Activated naive CD4-positive, alpha-beta T cell treated with anti-CD3 and anti-CD28 coated beads, Interleukin-2, amount 50 U/mL, for 72 hours (primary cell): ENCODE results near the gene RNU6-9. TPM values are rescaled to one million over a fixed set of nuclear protein-coding genes. Genes with fewer than 3 reads are reported as not detected.
A peak's percentile ranks its signal among the peaks of the same experiment; 100 is the strongest.
"Not testable (repeated sequence)": the region's sequence is repeated elsewhere in the genome, so short reads cannot be mapped to it uniquely, and the experiment has no call there.

Source experiments
- ATAC-seq, 2 donors: fragments of 150-1000 bp; cut with Tn5 transposase; 2 replicates each; pipeline ENCODE4 v1.10.0; 2021; ENCODE audit warnings: mild to moderate bottlenecking in 2 of 2, moderate library complexity in 2 of 2
- DNase-seq, 2 donors: peaks; one replicate each; pipeline ENCODE4 v3.0.0; 2021 to 2022; ENCODE audit warnings: low spot score in 2 of 2
- H3K27ac Mint-ChIP-seq, 2 donors: one replicate each; pipeline ENCODE4 v1.8.0; 2022; ENCODE audit warnings: mild to moderate bottlenecking in 2 of 2, mixed read lengths in 2 of 2
- H3K36me3 Mint-ChIP-seq, 2 donors: one replicate each; pipeline ENCODE4 v1.8.0; 2022; ENCODE audit warnings: mixed read lengths in 2 of 2
- H3K9me3 Mint-ChIP-seq, 2 donors: one replicate each; pipeline ENCODE4 v1.8.0; 2022; ENCODE audit warnings: mixed read lengths in 2 of 2
- total RNA-seq, 2 donors: library from RNA; stranded (reverse); gene quantifications; one replicate each; pipeline ENCODE4 v1.2.3, GENCODE V29; 2022

RNU6-9 gene
- total RNA-seq, 2 donors from 2014 or later: not detected

DNA sequence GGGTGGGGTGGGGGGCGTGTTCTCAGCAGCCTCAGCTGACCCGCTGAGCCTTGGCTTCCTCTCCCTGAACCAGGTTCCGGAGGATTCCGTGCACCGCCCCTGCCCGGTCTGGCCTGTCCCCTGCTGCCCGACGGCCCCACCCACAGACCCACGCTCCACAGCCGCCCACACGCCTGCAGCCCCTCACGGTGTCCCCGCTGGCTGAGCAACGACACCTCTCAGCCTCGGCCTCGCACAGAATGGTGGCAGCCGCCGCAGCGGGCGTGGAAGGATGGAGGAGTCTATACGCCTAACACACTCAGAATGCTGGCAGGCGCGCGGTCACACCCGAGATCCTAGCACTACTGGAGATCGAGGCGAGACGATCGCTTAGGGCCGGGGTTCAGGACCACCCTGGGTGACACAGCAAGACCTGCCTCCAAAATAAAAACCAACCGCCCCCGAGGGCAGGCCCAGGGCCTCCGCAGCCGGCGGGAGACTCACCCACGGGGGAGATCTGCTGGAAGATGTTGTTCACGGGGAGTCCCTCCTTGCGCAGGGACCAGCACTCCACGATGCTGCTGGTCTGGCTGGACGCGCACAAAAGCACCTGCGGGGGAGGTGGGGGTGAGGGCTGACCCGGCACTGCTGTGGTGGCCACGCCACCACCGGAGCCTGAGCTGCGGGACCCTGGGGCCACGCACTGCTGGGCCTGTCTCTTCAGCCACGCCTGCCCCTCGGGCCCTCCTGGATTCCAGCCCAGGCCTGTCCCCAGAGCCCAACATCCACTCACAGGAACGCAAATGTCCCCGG is 8.7 kb upstream of the RNU6-9 start:
- Mint-ChIP-seq H3K36me3 (no peaks in the 10 kb centered on the region), H3K27ac (no peak overlapping the region), H3K9me3 (no peaks in the 10 kb centered on the region)
- ATAC-seq (no peak), DNase-seq (no peak)

DNA sequence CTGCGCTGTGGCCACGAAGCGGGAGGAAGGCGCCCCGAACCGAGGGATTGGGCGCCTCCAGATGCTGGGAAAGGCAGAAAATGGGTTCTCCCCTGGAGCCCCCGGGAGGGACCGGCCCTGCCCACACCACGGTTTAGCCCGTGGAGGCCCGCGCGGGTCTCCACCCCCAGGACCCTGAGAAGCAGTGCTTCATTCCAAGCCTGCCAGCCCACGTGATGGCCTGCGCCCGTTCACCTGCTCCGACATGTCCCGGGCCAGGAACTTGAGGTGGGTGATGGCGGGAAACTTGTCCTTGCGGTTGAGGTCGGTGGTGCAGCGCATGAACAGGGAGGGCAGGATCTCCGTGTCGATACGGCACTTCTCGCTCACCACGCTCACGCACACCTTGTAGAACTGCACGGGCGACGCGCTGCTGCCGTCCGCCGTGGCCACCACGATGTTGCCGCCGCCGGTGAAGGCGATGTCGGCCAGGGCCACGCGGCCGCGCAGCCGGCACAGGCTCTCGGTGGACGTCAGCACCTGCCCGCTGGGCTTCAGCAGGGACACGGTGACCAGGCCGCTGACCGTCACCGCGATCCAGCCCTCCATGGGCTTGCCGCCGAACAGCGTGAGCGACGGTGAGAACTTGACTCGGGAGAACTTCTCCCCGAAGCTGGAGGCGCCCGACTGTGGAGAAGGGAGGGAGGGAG is 7.6 kb upstream of the RNU6-9 start:
- no peak for ATAC-seq
- no peak for DNase-seq

DNA sequence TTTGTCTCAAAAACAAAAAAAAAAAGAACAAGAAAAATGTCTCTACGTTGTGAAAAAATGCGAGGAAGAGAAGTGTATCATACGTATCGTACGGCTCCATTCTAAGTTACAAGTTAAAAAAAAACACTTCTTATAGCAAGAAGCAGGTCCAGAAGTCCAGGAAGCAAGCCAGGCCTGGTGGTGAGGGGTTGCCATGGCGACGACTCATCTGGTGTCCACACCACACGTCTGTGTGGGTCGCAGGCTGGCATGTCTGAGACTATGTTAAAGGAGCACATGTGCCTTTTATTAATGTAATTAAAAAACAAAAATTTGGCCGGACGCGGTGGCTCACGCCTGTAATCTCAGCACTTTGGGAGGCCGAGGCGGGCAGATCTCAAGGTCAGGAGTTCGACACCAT is 6.2 kb upstream of the RNU6-9 start:
- Mint-ChIP-seq H3K9me3 (no peaks in the 10 kb centered on the region), H3K27ac (no peak overlapping the region), H3K36me3 (no peaks in the 10 kb centered on the region)
- ATAC-seq: no peak
- no peak for DNase-seq

More for the DNA sequence above, 7.6 kb upstream of the RNU6-9 start:
- Mint-ChIP-seq H3K27ac (no peak overlapping the region), H3K36me3 (no peaks in the 10 kb centered on the region), H3K9me3 (no peaks in the 10 kb centered on the region)

DNA sequence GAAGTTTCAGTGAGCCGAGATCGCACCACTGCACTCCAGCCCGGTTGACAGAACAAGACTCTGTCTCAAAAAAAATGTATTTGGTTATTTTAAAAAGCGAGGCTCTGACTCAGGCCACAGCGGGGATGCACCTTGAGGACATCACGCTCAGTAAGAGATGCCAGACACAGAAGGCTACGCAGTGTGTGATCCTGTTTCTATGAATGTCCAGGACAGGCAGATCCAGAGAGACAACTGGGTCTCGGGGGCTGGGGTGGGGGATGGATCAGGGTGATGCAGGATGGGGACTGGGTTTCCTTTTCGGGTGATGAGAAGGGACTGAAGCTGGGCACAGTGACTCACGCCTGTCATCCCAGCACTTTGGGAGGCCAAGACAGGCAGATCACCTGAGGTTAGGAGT is 5.7 kb upstream of the RNU6-9 start:
- H3K9me3 Mint-ChIP-seq: no peaks in the 10 kb centered on the region
- DNase-seq (no peak), ATAC-seq (no peak)
- no peak overlapping the region for H3K27ac Mint-ChIP-seq
- no peaks in the 10 kb centered on the region for H3K36me3 Mint-ChIP-seq

DNA sequence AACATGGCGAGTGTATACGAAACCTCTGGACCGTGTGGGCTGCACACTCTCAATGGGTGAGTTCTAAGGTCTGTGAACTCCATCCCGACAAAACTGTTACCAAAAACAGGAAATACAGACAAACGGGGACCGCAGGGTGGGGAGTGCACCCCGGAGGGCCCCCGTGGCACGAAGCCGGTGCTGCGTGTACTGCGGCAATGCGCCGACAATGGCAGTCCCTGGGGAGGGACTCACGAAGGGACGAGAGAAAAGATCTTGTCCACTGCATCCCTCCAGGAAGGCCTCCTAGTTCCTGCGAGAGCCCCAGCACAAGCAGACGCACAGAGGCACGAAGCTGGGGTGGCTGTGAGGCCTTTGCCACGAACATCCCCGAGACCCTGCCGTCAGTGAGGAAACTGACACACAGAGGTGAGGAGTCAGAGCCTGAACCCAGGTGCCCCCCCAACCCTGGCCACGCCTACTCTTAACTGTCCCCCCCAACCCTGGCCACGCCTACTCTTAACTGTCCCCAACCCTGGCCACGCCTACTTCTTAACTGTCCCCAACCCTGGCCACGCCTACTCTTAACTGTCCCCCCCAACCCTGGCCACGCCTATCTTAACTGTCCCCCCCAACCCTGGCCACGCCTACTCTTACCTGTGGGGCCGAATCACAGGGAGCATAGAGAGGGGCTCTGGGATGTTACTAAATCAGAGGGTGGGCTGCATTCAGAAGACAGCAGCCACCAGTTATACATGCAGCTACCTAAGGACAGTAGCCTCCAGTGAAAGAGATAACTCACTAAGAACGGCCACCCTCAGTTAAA is 4.5 kb upstream of the RNU6-9 start:
- H3K36me3 Mint-ChIP-seq: peaks cover 0 to 4% of the 10 kb centered on the region in 2 donors
- no peak for DNase-seq
- H3K27ac Mint-ChIP-seq: no peak overlapping the region
- no peak for ATAC-seq
- H3K9me3 Mint-ChIP-seq: no peaks in the 10 kb centered on the region

DNA sequence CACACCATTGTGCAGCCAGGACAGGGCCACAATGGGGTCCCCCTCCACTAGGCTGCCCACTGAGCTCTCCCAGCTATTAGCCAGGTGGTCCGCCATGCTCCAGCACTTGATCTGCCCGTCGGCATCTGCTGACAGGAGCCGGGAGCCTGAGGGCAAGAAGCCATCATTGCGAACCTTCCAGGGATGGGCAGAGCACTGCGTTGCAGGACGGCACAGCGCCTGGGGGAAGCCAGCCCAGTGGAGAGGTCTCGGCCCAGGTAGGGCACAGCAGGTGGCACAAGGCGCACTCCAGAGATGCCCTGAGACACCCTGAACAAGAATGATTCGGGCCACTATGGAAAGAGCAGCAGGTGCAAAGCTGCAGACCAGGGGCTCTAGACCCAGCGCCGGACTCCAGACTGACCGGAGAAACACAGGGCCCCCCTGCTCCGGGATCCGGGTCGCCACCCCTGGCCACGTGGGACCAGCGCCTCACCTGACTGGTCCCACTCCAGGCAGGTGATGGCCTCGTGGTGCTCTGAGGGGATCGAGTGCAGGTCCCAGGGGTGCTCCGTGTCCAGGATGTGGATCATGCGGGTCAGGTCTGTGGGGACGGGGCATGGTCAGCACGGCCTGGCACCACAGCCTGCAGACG is 3.5 kb upstream of the RNU6-9 start:
- no peak for ATAC-seq
- Mint-ChIP-seq H3K36me3 (peaks cover 0 to 4% of the 10 kb centered on the region in 2 donors), H3K9me3 (no peaks in the 10 kb centered on the region), H3K27ac (peak overlapping the region in 1 of 2 donors; percentile 63)
- no peak for DNase-seq

DNA sequence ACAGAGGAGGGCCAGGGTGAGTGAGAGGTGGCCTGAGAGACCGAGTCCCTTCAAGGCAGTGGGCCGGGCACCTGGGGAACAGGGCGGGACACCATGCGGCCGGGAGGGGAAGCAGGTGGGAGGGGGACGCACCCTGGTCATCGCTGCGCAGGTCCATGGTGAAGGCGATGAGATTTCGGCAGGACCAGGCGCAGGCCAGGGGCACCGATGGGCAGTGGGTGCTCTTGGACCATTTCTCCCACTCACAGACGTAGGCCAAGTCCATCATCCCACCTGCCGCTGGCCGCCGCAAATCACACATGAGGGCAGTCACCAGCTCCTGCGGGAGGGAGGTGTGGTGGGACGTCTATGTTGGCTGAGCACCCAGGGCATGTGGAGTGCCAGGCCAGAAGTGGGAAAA is 2.5 kb upstream of the RNU6-9 start:
- Mint-ChIP-seq H3K27ac (peak overlapping the region; percentile 26 to 84), H3K9me3 (no peaks in the 10 kb centered on the region), H3K36me3 (peaks cover 0 to 4% of the 10 kb centered on the region in 2 donors)
- no peak for DNase-seq
- no peak for ATAC-seq

DNA sequence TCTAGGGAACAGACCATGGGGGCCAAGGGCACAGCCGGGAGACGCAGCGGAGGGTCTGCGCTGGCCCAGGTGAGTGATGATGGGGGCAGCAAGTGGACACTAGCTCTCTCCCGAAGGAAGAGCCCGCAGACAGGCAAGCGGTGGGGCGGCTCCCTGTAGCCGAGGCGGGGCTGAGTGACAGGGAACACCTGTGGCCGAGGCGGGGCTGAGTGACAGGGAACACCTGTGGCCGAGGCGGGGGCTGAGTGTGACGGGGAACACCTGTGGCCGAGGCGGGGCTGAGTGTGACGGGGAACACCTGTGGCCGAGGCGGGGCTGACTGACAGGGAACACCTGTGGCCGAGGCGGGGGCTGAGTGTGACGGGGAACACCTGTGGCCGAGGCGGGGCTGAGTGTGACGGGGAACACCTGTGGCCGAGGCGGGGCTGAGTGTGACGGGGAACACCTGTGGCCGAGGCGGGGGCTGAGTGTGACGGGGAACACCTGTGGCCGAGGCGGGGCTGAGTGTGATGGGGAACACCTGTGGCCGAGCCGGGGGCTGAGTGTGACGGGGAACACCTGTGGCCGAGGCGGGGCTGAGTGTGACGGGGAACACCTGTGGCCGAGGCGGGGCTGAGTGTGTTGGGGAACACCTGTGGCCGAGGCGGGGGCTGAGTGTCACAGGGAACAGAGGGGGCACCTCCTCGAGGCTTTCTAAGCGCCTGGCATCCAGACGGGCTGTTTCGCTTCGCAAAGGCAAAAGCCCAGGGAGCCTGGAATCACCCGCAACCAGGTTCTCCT is 1.7 kb upstream of the RNU6-9 start:
- not testable (repeated sequence) for DNase-seq, H3K36me3 Mint-ChIP-seq, ATAC-seq, H3K9me3 Mint-ChIP-seq
- H3K27ac Mint-ChIP-seq: peak overlapping the region; percentile 93 to 97

DNA sequence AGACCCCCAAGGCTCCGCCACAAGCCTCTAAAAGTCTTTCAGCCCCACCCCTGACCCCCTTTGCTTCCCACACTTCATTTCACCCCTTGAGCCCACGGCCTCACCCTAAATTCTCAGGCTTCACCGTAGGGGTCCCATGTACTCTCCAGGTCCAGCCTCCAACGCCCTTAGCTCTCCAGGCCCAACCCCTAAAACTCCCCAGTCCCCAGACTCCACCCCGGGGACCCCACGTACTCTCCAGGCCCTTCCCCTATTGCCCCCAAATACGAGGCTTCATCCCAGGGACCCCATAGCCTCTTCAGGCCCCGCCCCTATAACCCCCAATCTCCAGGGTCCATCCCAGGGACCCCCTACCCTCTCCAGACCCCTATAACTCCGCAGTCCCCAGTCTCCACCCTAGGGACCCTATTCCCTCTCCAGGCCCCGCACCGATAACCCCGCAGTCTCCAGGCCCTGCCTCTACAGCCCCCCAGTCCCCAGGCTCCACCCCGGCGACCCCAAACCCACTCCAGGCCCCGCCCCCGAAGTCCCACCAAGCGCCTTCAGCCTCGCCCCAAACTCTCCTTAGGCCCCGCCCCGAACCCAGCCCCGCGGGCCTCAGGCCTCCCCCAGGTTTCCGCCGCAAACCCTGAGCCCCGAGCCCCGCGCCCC is 916 bp upstream of the RNU6-9 start:
- peak overlapping the region; percentile 93 to 97 for H3K27ac Mint-ChIP-seq
- no peaks in the 10 kb centered on the region for H3K9me3 Mint-ChIP-seq
- ATAC-seq (no peak), DNase-seq (no peak)
- H3K36me3 Mint-ChIP-seq: peaks cover 0 to 4% of the 10 kb centered on the region in 2 donors

DNA sequence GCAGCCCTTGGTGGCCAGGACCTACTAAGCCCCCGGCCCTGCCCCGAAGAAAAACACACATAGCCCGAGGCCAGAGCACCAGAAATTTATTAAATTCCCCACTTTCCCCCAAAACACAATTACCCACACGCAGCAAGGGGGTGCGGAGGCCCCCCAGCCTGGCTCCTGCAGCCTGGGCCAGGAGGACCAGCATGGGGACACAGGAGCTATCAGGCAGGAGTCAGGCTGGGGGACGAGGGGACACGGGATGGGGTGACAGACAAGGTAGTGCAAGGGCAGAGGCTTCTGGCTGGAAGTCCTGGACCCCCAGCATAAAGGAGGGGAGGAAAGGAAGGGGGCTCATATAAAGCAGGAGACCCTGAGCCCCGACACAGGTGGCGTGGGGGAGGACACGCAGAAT is 3.1 kb downstream of the RNU6-9 start:
- ATAC-seq: no peak
- H3K36me3 Mint-ChIP-seq: peaks cover 0 to 4% of the 10 kb centered on the region in 2 donors
- H3K27ac Mint-ChIP-seq: peak overlapping the region in 1 of 2 donors; percentile 64

DNA sequence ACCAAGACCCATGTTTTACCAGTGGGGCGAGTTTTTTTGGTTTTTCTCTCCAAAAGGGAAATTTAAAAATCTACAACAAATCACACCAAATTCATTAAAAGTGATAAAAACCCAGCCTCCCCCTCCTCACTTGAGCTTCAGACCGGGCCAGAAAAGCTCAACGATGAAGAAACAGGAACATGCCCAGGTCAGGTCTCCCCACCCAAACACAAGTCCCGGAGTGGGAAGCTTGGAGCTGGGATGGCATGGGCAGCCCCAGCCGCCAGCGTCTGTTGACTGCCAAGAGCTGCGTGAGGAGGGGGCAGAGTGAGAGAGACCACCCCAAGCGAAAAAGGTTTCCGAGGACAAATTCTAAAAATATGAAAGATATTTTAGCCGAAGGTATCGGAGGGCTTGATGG is 3.7 kb downstream of the RNU6-9 start:
- peaks cover 0 to 4% of the 10 kb centered on the region in 2 donors for H3K36me3 Mint-ChIP-seq
- H3K9me3 Mint-ChIP-seq: no peaks in the 10 kb centered on the region
- DNase-seq (no peak), ATAC-seq (no peak)
- peak overlapping the region in 1 of 2 donors; percentile 64 for H3K27ac Mint-ChIP-seq

More for the DNA sequence above, 3.1 kb downstream of the RNU6-9 start:
- no peaks in the 10 kb centered on the region for H3K9me3 Mint-ChIP-seq
- no peak for DNase-seq

DNA sequence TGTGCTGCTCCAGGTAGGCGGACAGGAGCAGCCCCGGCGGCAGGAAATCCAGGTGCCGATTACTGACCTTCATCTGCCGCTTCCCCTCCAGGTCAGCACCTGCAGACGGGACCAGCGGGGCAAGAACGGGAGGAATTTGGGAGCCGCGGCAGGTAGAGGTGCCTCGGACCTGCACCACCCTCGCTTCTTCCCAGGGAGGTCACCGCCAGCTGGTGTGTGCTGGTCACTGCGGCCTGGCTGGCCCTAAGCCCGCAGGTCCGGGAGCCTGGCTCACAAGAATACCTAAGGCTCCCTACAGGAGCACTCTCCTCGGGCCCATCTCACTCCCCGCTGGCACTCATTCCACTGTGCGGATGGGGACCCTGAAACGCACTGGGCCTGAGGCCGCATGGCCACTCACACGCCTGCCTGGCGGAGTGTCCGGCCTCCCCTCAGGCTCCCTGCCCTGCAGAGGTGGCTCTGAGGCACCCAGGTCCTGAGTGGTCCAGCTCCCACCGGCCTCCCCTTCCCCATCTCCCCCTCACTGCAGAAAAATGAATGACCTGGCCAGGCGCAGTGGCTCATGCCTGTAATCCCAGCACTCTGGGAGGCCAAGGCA is 4.3 kb downstream of the RNU6-9 start:
- Mint-ChIP-seq H3K27ac (no peak overlapping the region), H3K36me3 (peaks cover 0 to 4% of the 10 kb centered on the region in 2 donors), H3K9me3 (no peaks in the 10 kb centered on the region)
- ATAC-seq (no peak), DNase-seq (no peak)

DNA sequence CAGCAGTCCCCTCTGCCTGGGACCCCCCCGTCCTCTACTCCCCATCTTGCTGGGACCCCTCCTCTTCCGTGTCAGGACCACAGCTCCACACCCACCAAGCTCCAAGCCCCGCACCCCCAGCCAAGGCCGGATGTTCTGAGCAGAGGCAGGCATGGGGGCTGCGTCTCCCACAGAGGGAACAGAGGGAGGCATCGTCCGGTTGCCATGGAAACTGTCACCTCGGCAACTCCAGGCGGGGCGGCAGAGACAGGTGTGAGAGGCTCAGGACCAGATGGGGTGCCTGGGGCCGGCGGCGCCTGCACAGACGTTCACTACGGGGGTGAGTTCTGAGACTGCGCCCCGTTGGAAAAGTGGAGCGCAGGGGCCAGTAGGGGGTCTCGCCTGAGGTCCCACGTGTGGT is 5.4 kb downstream of the RNU6-9 start:
- peak in 1 of 2 donors; percentile 17 for ATAC-seq
- DNase-seq: peak in 1 of 2 donors; percentile 27
- Mint-ChIP-seq H3K36me3 (no peaks in the 10 kb centered on the region), H3K9me3 (no peaks in the 10 kb centered on the region), H3K27ac (no peak overlapping the region)

DNA sequence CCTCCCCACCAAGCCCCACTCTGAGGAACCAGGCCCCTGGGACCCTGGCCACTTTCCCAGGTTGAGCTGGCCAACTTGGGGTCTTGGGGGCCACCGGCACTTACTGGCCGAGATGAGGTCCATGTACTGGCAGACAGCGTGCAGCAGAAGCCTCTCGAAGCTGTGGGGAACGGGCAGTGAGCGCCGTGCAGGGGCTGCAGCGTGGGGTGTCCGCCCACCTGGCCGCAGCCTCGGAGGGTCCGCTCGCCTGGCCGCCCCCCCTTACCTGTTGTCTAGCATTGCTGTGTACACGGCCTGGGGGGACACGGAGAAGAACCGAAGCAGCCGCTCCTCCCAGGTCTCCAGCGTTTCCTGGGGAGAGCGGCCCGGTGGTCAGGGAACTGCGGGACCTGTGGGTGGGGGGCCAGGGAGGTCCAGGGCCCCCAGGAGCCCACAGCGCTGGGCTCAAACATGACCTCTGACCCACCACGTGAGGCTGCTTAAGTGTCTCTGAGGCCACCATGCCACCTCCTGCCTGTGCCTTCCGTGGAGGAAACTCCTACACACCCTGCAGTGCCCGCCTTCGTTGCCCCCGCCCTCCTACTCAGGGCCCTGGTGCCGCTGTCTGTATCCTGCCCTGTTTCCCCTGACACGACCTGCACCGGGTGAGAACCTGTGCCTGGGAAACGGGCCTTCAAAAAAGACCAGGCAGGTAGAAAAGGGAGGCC is 6.2 kb downstream of the RNU6-9 start:
- no peaks in the 10 kb centered on the region for H3K36me3 Mint-ChIP-seq
- H3K9me3 Mint-ChIP-seq: no peaks in the 10 kb centered on the region
- H3K27ac Mint-ChIP-seq: no peak overlapping the region
- no peak for ATAC-seq
- DNase-seq: no peak

DNA sequence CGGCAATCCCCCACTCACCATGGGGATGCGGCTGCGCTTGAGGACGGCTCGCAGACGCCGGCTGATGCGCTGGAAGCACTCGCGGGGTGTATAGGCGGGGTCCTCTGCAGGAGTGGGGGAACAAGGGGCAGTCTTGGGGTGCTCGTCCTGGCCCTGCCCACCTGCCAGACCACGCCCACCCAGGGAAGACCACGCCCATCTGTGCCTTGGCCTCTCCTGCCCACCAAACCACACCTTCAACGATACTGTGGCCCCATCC is 6.7 kb downstream of the RNU6-9 start:
- Mint-ChIP-seq H3K27ac (no peak overlapping the region), H3K9me3 (no peaks in the 10 kb centered on the region), H3K36me3 (no peaks in the 10 kb centered on the region)
- DNase-seq (no peak), ATAC-seq (peak; percentile 6 to 29)
